Upper lobe of left lung (tissue), 6 donors: Measurements from ENCODE around the gene ANO6. TPM values are rescaled to one million over a fixed set of nuclear protein-coding genes. Genes with fewer than 3 reads are reported as not detected.
"Not testable (repeated sequence)": the region's sequence is repeated elsewhere in the genome, so short reads cannot be mapped to it uniquely, and the experiment has no call there.

Experiments
- ATAC-seq, 2 donors: fragments of 200-7000 bp; cut with Tn5 transposase; one replicate each; pipeline ENCODE4 v1.9.1; 2022; ENCODE audit warnings: mild to moderate bottlenecking in 2 of 2, moderate library complexity in 2 of 2; ENCODE audit not compliant: low FRiP score in 2 of 2
- DNase-seq, 2 donors: peaks; one replicate each; pipeline ENCODE4 v3.0.0-alpha.2; 2019 to 2020
- H3K27ac ChIP-seq, 4 donors: fragments of 200-600 bp; sonication (generic); one replicate each; pipeline ENCODE4 v1.5.1; 2016 to 2019
- H3K27me3 ChIP-seq, 4 donors: fragments of 200-600 bp; sonication (generic); one replicate each; pipeline ENCODE4 v1.5.1; 2017 to 2019
- H3K36me3 ChIP-seq, 4 donors: fragments of 200-600 bp; sonication (generic); one replicate each; pipeline ENCODE4 v1.5.1; 2016 to 2019
- H3K4me1 ChIP-seq, 4 donors: fragments of 200-600 bp; sonication (generic); one replicate each; pipeline ENCODE4 v1.5.1; 2018 to 2019
- H3K4me3 ChIP-seq, 4 donors: fragments of 200-600 bp; sonication (generic); one replicate each; pipeline ENCODE4 v1.5.1; 2017 to 2019; ENCODE audit warnings: mild to moderate bottlenecking in 2 of 4, moderate library complexity in 1 of 4
- H3K9me3 ChIP-seq, 4 donors: fragments of 200-600 bp; sonication (generic); one replicate each; pipeline ENCODE4 v1.5.1; 2018 to 2019
- CTCF ChIP-seq, 6 experiments: fragments of 450-650 bp in 4 of 6; fragments of 200-600 bp in 2 of 6; sonication (generic) in 2 of 6; IDR thresholded peaks; one replicate each; pipeline ENCODE4 v1.5.1; 2016 to 2019; ENCODE audit warnings: antibody characterized with exemption in 6 of 6
- EP300 ChIP-seq, 4 donors: sonication (generic); formaldehyde crosslinking; IDR thresholded peaks; one replicate each; pipeline ENCODE4 v1.5.1; 2017; ENCODE audit warnings: antibody characterized with exemption in 4 of 4, control low read depth in 2 of 4
- POLR2A ChIP-seq, 4 donors: fragments of 450-650 bp; IDR thresholded peaks; one replicate each; pipeline ENCODE4 v1.5.1; 2016 to 2017; ENCODE audit warnings: antibody characterized with exemption in 4 of 4, mild to moderate bottlenecking in 2 of 4
- POLR2AphosphoS5 ChIP-seq, 2 donors: sonication (generic); formaldehyde crosslinking; IDR thresholded peaks; one replicate each; pipeline ENCODE4 v1.5.1; 2017; ENCODE audit warnings: antibody characterized with exemption in 2 of 2
- WGBS, 2 donors: methylation state at CpG; one replicate each; pipeline ENCODE4 v1.1.5; 2017 to 2018; 5-methylcytosine and 5-hydroxymethylcytosine counted together
- total RNA-seq, 6 donors: library from RNA; depleted of rRNA in 4 of 6; stranded (reverse); fragments of >200 nt in 4 of 6; gene quantifications; one replicate each; pipeline versions ENCODE4 v1.1.0 to v1.2.1, GENCODE V29; 2016 to 2021
- donor health status: DM: no; HTN: no; CAD: no; lungs with moderate emphysema.
- donor health status: DM: no; HTN: yes; CAD: no; lungs with severe emphysema.

ANO6 gene
- total RNA-seq, 6 donors from 2014 or later, result 26.2 to 83.7 (median 57.9) TPM

GRCh38 chr12:45389426-45389825, 173.5 kb downstream of the ANO6 start:
- 80 to 89% methylated on average over 3 of the region's 3 CpGs for WGBS, 2 donors
- Histone ChIP-seq H3K4me3 (no peak overlapping the region), H3K27ac (no peak overlapping the region), H3K4me1 (no peaks in the 10 kb centered on the region), H3K9me3 (no peaks in the 10 kb centered on the region), H3K36me3 (peaks cover 0 to 52% (median 18%) of the 10 kb centered on the region in 4 donors), H3K27me3 (no peaks in the 10 kb centered on the region)
- TF ChIP-seq EP300 (IDR thresholded peaks at IDR 0.05) (no peak), POLR2AphosphoS5 (IDR thresholded peaks at IDR 0.05) (no peak), POLR2A (IDR thresholded peaks at IDR 0.05) (no peak), CTCF (IDR thresholded peaks at IDR 0.05) (no peak)
- ATAC-seq, result no peak
- DNase-seq, result no peak

GRCh38 chr12:45397499-45397898, 181.6 kb downstream of the ANO6 start:
- H3K27ac ChIP-seq, H3K9me3 ChIP-seq, H3K4me3 ChIP-seq, H3K27me3 ChIP-seq, DNase-seq, H3K4me1 ChIP-seq, ATAC-seq: not testable (repeated sequence)
- H3K36me3 ChIP-seq, result peaks cover 0 to 19% (median 4%) of the 10 kb centered on the region in 4 donors
- WGBS, 2 donors, result 98 to 100% methylated on average over 4 of the region's 4 CpGs

- ATAC-seq (no peak), DNase-seq (no peak)
- Histone ChIP-seq H3K9me3 (no peaks in the 10 kb centered on the region), H3K4me3 (no peak overlapping the region), H3K27me3 (no peaks in the 10 kb centered on the region), H3K36me3 (peaks cover 0 to 23% (median 9%) of the 10 kb centered on the region in 4 donors), H3K4me1 (no peaks in the 10 kb centered on the region), H3K27ac (no peak overlapping the region)
- TF ChIP-seq EP300 (IDR thresholded peaks at IDR 0.05) (no peak), POLR2A (IDR thresholded peaks at IDR 0.05) (no peak), CTCF (IDR thresholded peaks at IDR 0.05) (no peak), POLR2AphosphoS5 (IDR thresholded peaks at IDR 0.05) (no peak)
- WGBS, 2 donors, result 72 to 93% methylated on average over 4 of the region's 4 CpGs
Measured at GRCh38 chr12:45398552-45398951, 182.7 kb downstream of the ANO6 start.

- Histone ChIP-seq H3K36me3 (peaks cover 0 to 37% (median 11%) of the 10 kb centered on the region in 4 donors), H3K4me1 (no peaks in the 10 kb centered on the region), H3K27me3 (no peaks in the 10 kb centered on the region), H3K27ac (no peak overlapping the region), H3K4me3 (no peak overlapping the region), H3K9me3 (no peaks in the 10 kb centered on the region)
- 76 to 90% methylated on average over 2 of the region's 2 CpGs for WGBS, 2 donors
- no peak for TF ChIP-seq POLR2A (IDR thresholded peaks at IDR 0.05)
- TF ChIP-seq EP300 (IDR thresholded peaks at IDR 0.05), result no peak
- TF ChIP-seq CTCF (IDR thresholded peaks at IDR 0.05), result no peak
- TF ChIP-seq POLR2AphosphoS5 (IDR thresholded peaks at IDR 0.05), result no peak
- DNase-seq (no peak), ATAC-seq (no peak)
Measured at GRCh38 chr12:45400991-45401390, 185.1 kb downstream of the ANO6 start.

GRCh38 chr12:45402288-45402687, 186.4 kb downstream of the ANO6 start:
- no peak for DNase-seq
- 78 to 84% methylated on average over 6 of the region's 6 CpGs for WGBS, 2 donors

More at GRCh38 chr12:45402288-45402687, 186.4 kb downstream of the ANO6 start:
- Histone ChIP-seq H3K27me3 (no peaks in the 10 kb centered on the region), H3K4me3 (no peak overlapping the region), H3K4me1 (no peaks in the 10 kb centered on the region), H3K9me3 (no peaks in the 10 kb centered on the region), H3K27ac (no peak overlapping the region), H3K36me3 (peaks cover 0 to 39% (median 11%) of the 10 kb centered on the region in 4 donors)
- no peak for ATAC-seq
- TF ChIP-seq EP300 (IDR thresholded peaks at IDR 0.05) (no peak), CTCF (IDR thresholded peaks at IDR 0.05) (no peak), POLR2A (IDR thresholded peaks at IDR 0.05) (no peak), POLR2AphosphoS5 (IDR thresholded peaks at IDR 0.05) (no peak)
